Activated CD8-positive, alpha-beta memory T cell treated with anti-CD3 and anti-CD28 coated beads, Interleukin-2, amount 10 ng/mL, durations not matched to agents 7 days and 5 days (primary cell): Measurements from ENCODE around the gene PNPLA3. TPM values are rescaled to one million over a fixed set of nuclear protein-coding genes. Genes with fewer than 3 reads are reported as not detected.
"Not testable (repeated sequence)": the region's sequence is repeated elsewhere in the genome, so short reads cannot be mapped to it uniquely, and the experiment has no call there.

Source experiments
- ATAC-seq: fragments of 150-1000 bp; cut with Tn5 transposase; one replicate; pipeline ENCODE4 v1.10.0; 2021; ENCODE audit warnings: moderate library complexity
- CTCF ChIA-PET: fragments of 350-600 bp; sonication (Branson Sonifier 250); formaldehyde crosslinking; loops from one replicate; lab custom pipeline; 2021; ENCODE audit warnings: antibody characterized with exemption; lab: Charles Lee
- DNase-seq: peaks from one replicate; pipeline ENCODE4 v3.0.0-alpha.2; 2020
- H3K27ac Mint-ChIP-seq: one replicate; pipeline ENCODE4 v1.8.0; 2021; ENCODE audit warnings: mild to moderate bottlenecking, mixed read lengths
- H3K27me3 Mint-ChIP-seq: one replicate; pipeline ENCODE4 v1.8.0; 2021; ENCODE audit warnings: mixed read lengths
- H3K36me3 Mint-ChIP-seq: one replicate; pipeline ENCODE4 v1.8.0; 2021; ENCODE audit warnings: mild to moderate bottlenecking, mixed read lengths
- H3K4me1 Mint-ChIP-seq: one replicate; pipeline ENCODE4 v1.8.0; 2021; ENCODE audit warnings: mixed read lengths
- H3K4me3 Mint-ChIP-seq: one replicate; pipeline ENCODE4 v1.8.0; 2021; ENCODE audit warnings: mild to moderate bottlenecking, moderate library complexity, mixed read lengths
- H3K9me3 Mint-ChIP-seq: one replicate; pipeline ENCODE4 v1.8.0; 2022; ENCODE audit warnings: low read depth, mixed read lengths
- total RNA-seq, 2 experiments: library from RNA; stranded (reverse); gene quantifications; one replicate each; pipeline ENCODE4 v1.2.3, GENCODE V29; 2021

Gene PNPLA3
- total RNA-seq, 2 experiments from 2014 or later = 0.19 TPM; not detected in 1

DNA sequence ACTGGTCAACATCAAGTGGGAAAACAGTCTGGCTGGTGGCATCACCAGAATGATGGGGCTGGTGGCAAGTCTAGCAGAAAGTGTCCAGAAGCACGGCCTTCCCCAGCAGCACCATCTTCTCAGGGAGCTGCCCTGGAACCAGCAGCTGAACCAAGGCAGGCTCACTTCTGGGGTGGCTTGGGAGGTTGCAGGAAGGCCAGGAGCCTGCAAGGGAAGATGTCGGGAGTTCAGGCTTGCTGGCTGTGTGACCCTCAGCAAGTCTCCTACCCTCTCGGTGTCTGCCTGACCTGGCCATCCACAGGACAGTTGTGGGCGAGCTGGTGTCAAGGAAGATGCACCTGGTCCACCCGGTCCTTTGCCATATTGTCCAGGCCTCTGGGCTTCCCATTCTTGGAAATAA is 29.5 kb upstream of the PNPLA3 start:
- Mint-ChIP-seq H3K4me1 (no peaks in the 10 kb centered on the region), H3K27ac (no peak overlapping the region), H3K9me3 (no peaks in the 10 kb centered on the region), H3K4me3 (no peak overlapping the region), H3K36me3 (no peaks in the 10 kb centered on the region), H3K27me3 (peaks cover 40% of the 10 kb centered on the region)
- CTCF ChIA-PET = interaction anchor here (1.1 to 2.0 kb wide), 2 partner anchors 9 to 10 kb away, joined by 3 to 6 read pairs; no protein-coding TSS in a partner anchor
- ATAC-seq (no peak), DNase-seq (no peak)

DNA sequence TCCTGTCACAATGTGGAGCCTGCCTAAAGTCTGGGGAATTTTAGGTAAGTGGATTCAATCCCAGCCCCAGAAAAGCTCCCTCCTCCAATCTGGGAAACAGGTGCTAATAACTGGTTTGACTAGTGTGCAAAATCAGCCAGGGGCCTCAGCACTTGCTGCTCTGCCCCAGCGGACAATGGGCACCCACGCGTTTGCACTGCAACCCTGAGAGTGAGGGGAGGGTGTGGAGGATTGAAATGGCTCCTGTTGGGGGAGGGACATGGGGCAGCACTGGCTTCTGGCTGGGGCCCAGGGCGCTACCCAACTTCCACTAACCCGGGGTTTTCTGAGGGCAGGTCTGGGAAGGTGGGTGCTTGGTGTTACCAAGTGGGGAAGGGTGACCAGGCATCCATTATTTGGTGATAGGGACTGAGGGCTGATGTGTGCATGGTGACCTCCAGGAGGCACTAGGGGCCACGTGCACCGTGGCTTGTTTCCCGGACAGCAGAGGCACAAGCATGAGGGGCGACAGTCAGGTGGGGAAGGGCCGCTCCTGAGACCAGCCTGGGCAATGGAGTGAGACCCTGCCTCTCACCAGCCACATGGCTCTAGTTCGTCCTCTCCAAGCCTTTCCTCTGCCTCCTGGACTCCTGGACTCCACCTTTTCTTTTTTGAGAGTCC is 27.5 kb upstream of the PNPLA3 start:
- Mint-ChIP-seq H3K27me3 (peaks cover 23% of the 10 kb centered on the region), H3K4me3 (no peak overlapping the region), H3K4me1 (no peaks in the 10 kb centered on the region), H3K36me3 (no peaks in the 10 kb centered on the region), H3K27ac (no peak overlapping the region), H3K9me3 (no peaks in the 10 kb centered on the region)
- ATAC-seq = no peak
- CTCF ChIA-PET = interaction anchor here (0.6 kb wide), 1 partner anchor 21 kb away, joined by 5 read pairs; no protein-coding TSS in a partner anchor
- no peak for DNase-seq

GRCh38 chr22:43897751-43898261 is 25.8 kb upstream of the PNPLA3 start:
- no peaks in the 10 kb centered on the region for H3K9me3 Mint-ChIP-seq
- no peak for ATAC-seq
- H3K27me3 Mint-ChIP-seq = peaks cover 13% of the 10 kb centered on the region
- DNase-seq = no peak
- H3K4me3 Mint-ChIP-seq = no peak overlapping the region
- no peaks in the 10 kb centered on the region for H3K4me1 Mint-ChIP-seq
- no peak overlapping the region for H3K27ac Mint-ChIP-seq
- no peaks in the 10 kb centered on the region for H3K36me3 Mint-ChIP-seq
- CTCF ChIA-PET = interaction anchor here (1.7 to 2.1 kb wide), 2 partner anchors 13 to 15 kb away, joined by 7 to 8 read pairs; no protein-coding TSS in a partner anchor

- CTCF ChIA-PET = interaction anchor here (1.4 to 2.1 kb wide), 4 partner anchors 15 to 93 kb away, joined by 3 to 7 read pairs (median 4); no protein-coding TSS in a partner anchor
- H3K27me3 Mint-ChIP-seq = peaks cover 4% of the 10 kb centered on the region
- H3K4me3 Mint-ChIP-seq = no peak overlapping the region
- H3K4me1 Mint-ChIP-seq = no peaks in the 10 kb centered on the region
- H3K27ac Mint-ChIP-seq = no peak overlapping the region
- no peak for ATAC-seq
- DNase-seq = no peak
- no peaks in the 10 kb centered on the region for H3K36me3 Mint-ChIP-seq
- no peaks in the 10 kb centered on the region for H3K9me3 Mint-ChIP-seq
These were observed 23.4 kb upstream of the PNPLA3 start for GRCh38 chr22:43900206-43900605.

GRCh38 chr22:43901976-43902643 is 21.5 kb upstream of the PNPLA3 start:
- peaks cover 4% of the 10 kb centered on the region for H3K27me3 Mint-ChIP-seq
- CTCF ChIA-PET = interaction anchor here (1.4 kb wide), 1 partner anchor 17 kb away, joined by 4 read pairs; no protein-coding TSS in a partner anchor
- H3K9me3 Mint-ChIP-seq = no peaks in the 10 kb centered on the region
- ATAC-seq (no peak), DNase-seq (no peak)
- no peak overlapping the region for H3K4me3 Mint-ChIP-seq
- no peaks in the 10 kb centered on the region for H3K4me1 Mint-ChIP-seq
- H3K27ac Mint-ChIP-seq = no peak overlapping the region
- H3K36me3 Mint-ChIP-seq = no peaks in the 10 kb centered on the region

GRCh38 chr22:43903033-43903432 is 20.6 kb upstream of the PNPLA3 start:
- not testable (repeated sequence) for H3K4me1 Mint-ChIP-seq, ATAC-seq, H3K9me3 Mint-ChIP-seq, DNase-seq, H3K27ac Mint-ChIP-seq, H3K4me3 Mint-ChIP-seq, H3K36me3 Mint-ChIP-seq, H3K27me3 Mint-ChIP-seq
- CTCF ChIA-PET = interaction anchor here (1.3 to 2.0 kb wide), 4 partner anchors 9 to 43 kb away, joined by 3 to 6 read pairs (median 4); no protein-coding TSS in a partner anchor

DNA sequence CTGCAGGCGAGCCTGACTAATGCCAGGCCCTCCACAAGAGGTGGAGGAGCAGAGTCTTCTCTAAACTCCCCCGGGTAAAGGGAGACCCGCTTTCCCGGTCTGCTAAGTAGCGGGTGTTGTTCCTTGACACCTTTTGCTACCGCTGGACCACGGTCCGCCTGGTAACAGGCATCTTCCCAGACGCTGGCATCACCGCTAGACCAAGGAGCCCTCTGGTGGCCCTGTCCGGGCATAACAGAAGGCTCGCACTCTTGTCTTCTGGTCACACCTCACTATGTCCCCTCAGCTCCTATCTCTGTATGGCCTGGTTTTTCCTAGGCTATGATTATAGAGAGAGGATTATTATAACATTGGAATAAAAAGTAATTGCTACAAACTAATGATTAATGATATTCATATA is 19.2 kb upstream of the PNPLA3 start:
- DNase-seq = peak; percentile 52
- not testable (repeated sequence) for H3K9me3 Mint-ChIP-seq, ATAC-seq, H3K4me1 Mint-ChIP-seq, H3K27ac Mint-ChIP-seq, H3K27me3 Mint-ChIP-seq, H3K4me3 Mint-ChIP-seq, H3K36me3 Mint-ChIP-seq
- CTCF ChIA-PET = interaction anchor here (1.3 to 2.0 kb wide), 3 partner anchors 10 to 41 kb away, joined by 3 to 6 read pairs (median 4); no protein-coding TSS in a partner anchor

GRCh38 chr22:43905681-43906080 is 17.9 kb upstream of the PNPLA3 start:
- no peak overlapping the region for H3K4me3 Mint-ChIP-seq

DNA sequence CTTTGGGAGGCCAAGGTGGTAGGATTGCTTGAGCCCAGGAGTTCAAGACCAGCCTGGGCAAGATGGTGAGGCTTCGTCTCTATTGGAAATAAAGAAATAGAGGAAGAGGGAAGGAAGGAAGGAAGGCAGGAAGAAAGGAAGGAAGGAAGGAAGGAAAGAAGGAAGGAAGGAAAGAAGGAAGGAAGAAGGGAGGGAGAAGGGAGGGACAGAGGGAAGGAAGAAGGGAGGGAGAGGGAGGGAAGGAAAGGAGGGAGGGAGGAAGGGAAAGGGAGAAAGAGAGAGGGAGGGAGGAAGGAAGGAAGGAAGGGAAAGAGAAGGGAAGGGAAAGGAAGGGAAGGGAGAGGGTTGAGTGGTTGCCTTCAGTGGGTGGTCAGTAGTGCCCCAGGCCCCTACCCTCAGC is 13.9 kb upstream of the PNPLA3 start:
- ATAC-seq (no peak), DNase-seq (no peak)
- Mint-ChIP-seq H3K9me3 (no peaks in the 10 kb centered on the region), H3K4me3 (no peak overlapping the region), H3K4me1 (no peaks in the 10 kb centered on the region), H3K36me3 (no peaks in the 10 kb centered on the region), H3K27ac (no peak overlapping the region), H3K27me3 (peaks cover 13% of the 10 kb centered on the region)
- CTCF ChIA-PET = no interaction called here

More at GRCh38 chr22:43905681-43906080, 17.9 kb upstream of the PNPLA3 start:
- DNase-seq (no peak), ATAC-seq (no peak)
- CTCF ChIA-PET = interaction anchor here (0.9 to 1.7 kb wide), 2 partner anchors 21 to 23 kb away, joined by 3 to 4 read pairs; no protein-coding TSS in a partner anchor
- no peaks in the 10 kb centered on the region for H3K4me1 Mint-ChIP-seq
- H3K36me3 Mint-ChIP-seq = no peaks in the 10 kb centered on the region
- H3K27me3 Mint-ChIP-seq = peaks cover 2% of the 10 kb centered on the region
- H3K9me3 Mint-ChIP-seq = no peaks in the 10 kb centered on the region
- no peak overlapping the region for H3K27ac Mint-ChIP-seq

DNA sequence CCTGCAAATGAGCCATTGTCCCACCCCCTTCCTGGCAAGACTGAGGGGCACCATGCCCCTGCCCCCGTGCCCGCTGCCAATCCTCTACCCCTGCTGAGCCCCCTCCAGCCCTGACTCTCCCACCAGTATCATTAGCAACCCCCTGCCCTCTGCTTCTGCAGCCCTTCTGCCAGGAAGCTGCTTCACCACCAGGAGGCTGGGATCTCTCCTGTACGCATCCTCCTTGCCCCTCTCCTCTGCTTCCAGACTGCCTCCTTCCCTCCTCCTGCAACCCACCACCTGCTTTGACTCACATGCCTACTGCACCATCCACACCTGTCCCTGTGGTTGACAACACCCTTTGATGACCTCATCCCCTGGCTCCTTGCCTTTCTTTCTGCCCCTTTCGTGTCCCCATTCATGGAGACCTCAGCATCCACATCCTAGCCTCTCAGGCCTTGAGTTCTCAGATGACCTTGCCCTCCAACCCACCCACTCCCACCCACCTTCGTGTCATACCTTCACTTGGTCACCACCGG is 13.4 kb upstream of the PNPLA3 start:
- H3K27me3 Mint-ChIP-seq = peaks cover 13% of the 10 kb centered on the region
- CTCF ChIA-PET = interaction anchor here (1.3 kb wide), 1 partner anchor 25 kb away, joined by 3 read pairs; no protein-coding TSS in a partner anchor
- no peaks in the 10 kb centered on the region for H3K36me3 Mint-ChIP-seq
- ATAC-seq = no peak
- no peaks in the 10 kb centered on the region for H3K9me3 Mint-ChIP-seq
- no peak overlapping the region for H3K27ac Mint-ChIP-seq
- no peak overlapping the region for H3K4me3 Mint-ChIP-seq
- no peak for DNase-seq
- no peaks in the 10 kb centered on the region for H3K4me1 Mint-ChIP-seq

DNA sequence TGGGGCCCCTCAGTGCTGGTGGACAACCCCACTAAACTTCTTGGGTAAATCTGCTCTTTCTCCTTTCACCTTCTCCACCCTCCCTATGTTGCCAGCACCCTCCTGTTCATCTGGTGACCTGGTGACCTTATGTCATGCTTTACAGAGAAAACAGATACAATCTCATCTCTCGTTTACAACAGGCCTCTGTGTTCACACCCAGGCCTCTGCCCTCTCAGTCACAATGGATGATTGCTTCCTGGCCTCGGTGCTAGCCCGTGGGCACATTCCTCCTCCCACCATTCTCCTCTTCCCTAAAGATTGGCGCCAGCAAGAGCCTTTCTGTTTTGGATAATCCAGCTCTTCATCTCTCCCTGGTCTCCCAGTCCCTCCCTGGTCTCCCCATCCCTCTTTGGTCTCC is 12.3 kb upstream of the PNPLA3 start:
- Mint-ChIP-seq H3K36me3 (no peaks in the 10 kb centered on the region), H3K4me3 (no peak overlapping the region), H3K27me3 (peaks cover 13% of the 10 kb centered on the region), H3K4me1 (no peaks in the 10 kb centered on the region), H3K27ac (no peak overlapping the region), H3K9me3 (no peaks in the 10 kb centered on the region)
- DNase-seq = no peak
- CTCF ChIA-PET = interaction anchor here (0.6 to 1.5 kb wide), 3 partner anchors 26 to 404 kb away, joined by 3 to 4 read pairs (median 4); no protein-coding TSS in a partner anchor
- ATAC-seq = no peak

GRCh38 chr22:43917521-43917920 is 6.1 kb upstream of the PNPLA3 start:
- Mint-ChIP-seq H3K27ac (no peak overlapping the region), H3K4me1 (no peaks in the 10 kb centered on the region), H3K9me3 (no peaks in the 10 kb centered on the region), H3K27me3 (peaks cover 15% of the 10 kb centered on the region), H3K4me3 (no peak overlapping the region), H3K36me3 (no peaks in the 10 kb centered on the region)
- ATAC-seq (no peak), DNase-seq (no peak)
- CTCF ChIA-PET = interaction anchor here (0.7 to 1.1 kb wide), 2 partner anchors 21 to 34 kb away, joined by 3 to 5 read pairs; no protein-coding TSS in a partner anchor
